GM13977 (cell line): ENCODE measurements around the gene CD180.

Source experiments
- DNase-seq: peaks from one replicate; pipeline ENCODE4 v3.0.0; 2012; ENCODE audit warnings: low spot score
- CTCF ChIP-seq: IDR thresholded peaks from 2 replicates; pipeline ENCODE4 v1.5.1; 2012; ENCODE audit warnings: mild to moderate bottlenecking, control low read depth; ENCODE audit not compliant: insufficient read depth; ENCODE audit errors: extremely low read depth, missing control alignments
- in situ Hi-C: fragments of 300-500 bp; cut with MboI; formaldehyde crosslinking; loops from one replicate; pipeline ENCODE4 v1.12.0; 2022; ENCODE audit warnings: low sequenced_read_pairs, low pct_unique_long_range_greater_than_20kb, mixed read lengths, inconsistent platforms; ENCODE audit not compliant: unreplicated experiment

Gene CD180

GRCh38 chr5:67233075-67233474, 36.5 kb upstream of the CD180 start:
- in situ Hi-C loops = no loop called here
- TF ChIP-seq CTCF = no peak
- DNase-seq = no peak

GRCh38 chr5:67223211-67223610, 26.6 kb upstream of the CD180 start:
- TF ChIP-seq CTCF = no peak
- no peak for DNase-seq
- in situ Hi-C loops = loop anchor here (25.0 kb wide), 1 partner anchor 236 kb away; no protein-coding TSS in a partner anchor

- in situ Hi-C loops = loop anchor here (25.0 kb wide), 1 partner anchor 235 kb away; no protein-coding TSS in a partner anchor
- DNase-seq = no peak
- no peak for TF ChIP-seq CTCF
Observed at GRCh38 chr5:67222243-67223025, 25.8 kb upstream of the CD180 start.

GRCh38 chr5:67221487-67222242, 25.1 kb upstream of the CD180 start:
- no peak for TF ChIP-seq CTCF
- in situ Hi-C loops = loop anchor here (25.0 kb wide), 1 partner anchor 234 kb away; no protein-coding TSS in a partner anchor
- peak; percentile 34 for DNase-seq

- no peak for DNase-seq
- in situ Hi-C loops = loop anchor here (25.0 kb wide), 1 partner anchor 229 kb away; no protein-coding TSS in a partner anchor
- no peak for TF ChIP-seq CTCF
Observed at GRCh38 chr5:67216564-67216963, 20.0 kb upstream of the CD180 start.

- peak; percentile 62 for DNase-seq
- in situ Hi-C loops = loop anchor here (25.0 kb wide), 1 partner anchor 228 kb away; no protein-coding TSS in a partner anchor
- no peak for TF ChIP-seq CTCF
Observed at GRCh38 chr5:67215519-67216471, 19.2 kb upstream of the CD180 start.
